Stimulated activated CD4-positive, alpha-beta T cell treated with anti-CD3 and anti-CD28 coated beads, Interleukin-1b, Interleukin-23, amount 100 ng/mL, for 24 hours (primary cell): ENCODE data around the gene TENT4B.
"Not testable (repeated sequence)": the region's sequence is repeated elsewhere in the genome, so short reads cannot be mapped to it uniquely, and the experiment has no call there.

Experiments used
- DNase-seq, 4 experiments: peaks; one replicate each; pipeline ENCODE4 v3.0.0-alpha.2; 2020; ENCODE audit warnings: low read depth in 4 of 4, low spot score in 1 of 4

TENT4B gene

DNA sequence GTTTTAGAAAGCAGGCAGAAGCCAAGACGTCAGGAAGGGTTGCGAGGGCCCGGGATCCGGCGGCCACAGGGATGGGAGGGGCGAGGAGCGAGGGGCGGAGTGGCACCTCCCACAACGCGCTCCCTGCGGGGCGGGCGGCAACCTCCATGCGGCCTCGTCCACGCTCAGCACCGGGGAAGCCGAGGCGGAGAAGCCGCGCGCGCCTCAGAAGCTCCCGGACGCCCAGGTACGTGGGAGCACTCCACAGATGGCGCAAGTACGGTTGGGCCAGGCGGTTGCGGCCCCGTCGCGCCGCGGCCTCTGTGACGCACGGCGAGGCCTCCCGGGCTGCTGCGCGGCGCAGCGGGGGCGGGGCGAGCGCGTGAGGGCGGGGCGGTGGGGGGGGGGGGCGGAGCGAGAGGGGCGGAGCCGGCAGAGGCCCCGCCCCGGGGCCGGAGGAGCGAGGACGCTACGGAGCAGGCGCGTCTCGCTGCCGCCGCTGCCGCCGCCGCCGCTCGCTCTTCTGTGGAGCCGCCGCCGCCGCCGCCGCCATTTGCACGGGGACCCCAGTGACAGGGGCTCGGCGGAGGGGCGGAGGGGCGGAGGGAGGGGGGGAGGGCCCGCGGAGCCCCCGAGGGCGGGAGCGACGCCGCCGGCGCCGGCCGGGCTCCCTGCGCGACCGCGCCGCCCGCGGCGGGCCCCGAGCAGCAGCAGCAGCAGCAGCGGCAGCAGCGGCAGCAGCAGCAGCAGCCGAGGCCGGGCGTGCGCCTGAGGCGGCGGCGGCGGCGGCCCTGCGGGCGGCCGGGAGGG, at the start of gene TENT4B:
TENT4B (plus strand) TSS at position 500 of the 789 bp plus-strand sequence. CDS start 316 bp downstream, outside the sequence.
- peak; percentile 53 to 80 (median 72) for DNase-seq

GRCh38 chr16:50103764-50104163, 49.3 kb upstream of the TENT4B start:
- DNase-seq = no peak

DNA sequence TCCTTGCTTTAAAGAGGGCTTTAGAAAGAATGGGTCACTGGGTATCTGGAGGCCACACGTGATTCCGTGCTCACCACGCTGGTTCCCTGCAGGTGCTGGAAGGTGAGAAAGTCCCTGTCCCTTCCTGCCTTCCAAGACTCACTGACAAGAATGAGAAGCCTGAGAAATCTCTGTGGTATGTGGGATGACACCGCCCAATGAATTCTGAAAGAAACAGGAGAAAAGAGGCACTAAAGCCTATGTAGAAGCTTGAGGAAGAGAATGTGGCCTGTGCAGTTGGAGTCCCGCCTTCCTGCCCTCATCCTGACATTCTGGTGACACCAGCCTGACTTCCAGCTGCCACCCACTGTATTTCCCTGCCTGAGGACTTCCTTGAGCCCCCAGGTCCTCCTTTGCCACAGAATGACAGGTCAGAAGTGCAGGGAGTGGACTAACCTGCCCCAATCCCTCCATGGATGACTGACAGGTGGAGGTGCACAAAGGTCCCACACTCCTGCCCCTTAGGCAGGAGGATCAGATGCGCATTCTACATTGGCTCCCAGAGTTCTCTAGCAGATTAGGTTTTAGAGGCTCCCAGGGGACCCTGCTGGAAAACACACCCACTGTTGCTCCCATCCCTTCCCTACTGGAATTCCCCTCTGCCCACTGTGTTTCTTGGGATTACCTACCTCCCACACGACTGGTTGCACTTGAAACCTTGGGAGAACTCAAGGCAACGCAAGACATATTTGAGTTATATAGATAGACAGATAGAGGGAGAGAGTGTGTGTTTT, 38.6 kb upstream of the TENT4B start:
- DNase-seq = no peak

DNA sequence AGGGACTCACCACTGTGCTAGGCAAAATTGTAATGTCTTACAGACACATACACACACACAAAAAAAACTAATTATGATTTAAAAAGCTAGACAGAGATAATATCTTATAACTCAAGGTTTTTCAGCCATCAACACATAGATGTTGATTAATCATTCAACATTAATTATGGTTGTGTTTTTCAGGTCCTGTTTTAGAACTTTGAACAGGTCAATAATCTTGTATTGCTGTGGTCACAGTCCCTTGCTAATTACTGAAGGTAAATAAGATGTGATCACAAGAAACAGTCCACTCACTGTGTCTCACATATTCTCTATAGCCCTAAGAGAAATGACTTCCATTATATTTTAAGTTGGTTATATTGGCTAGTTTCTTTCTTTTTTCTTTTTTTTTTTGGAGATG, 32.4 kb upstream of the TENT4B start:
- no peak for DNase-seq

- DNase-seq = no peak
Observed at GRCh38 chr16:50121278-50121677, 31.8 kb upstream of the TENT4B start.

- DNase-seq = peak in 1 of 4 experiments; percentile 12
Observed at GRCh38 chr16:50121721-50122445, 31.2 kb upstream of the TENT4B start.

- no peak for DNase-seq
Observed at GRCh38 chr16:50123417-50123816, 29.7 kb upstream of the TENT4B start.

DNA sequence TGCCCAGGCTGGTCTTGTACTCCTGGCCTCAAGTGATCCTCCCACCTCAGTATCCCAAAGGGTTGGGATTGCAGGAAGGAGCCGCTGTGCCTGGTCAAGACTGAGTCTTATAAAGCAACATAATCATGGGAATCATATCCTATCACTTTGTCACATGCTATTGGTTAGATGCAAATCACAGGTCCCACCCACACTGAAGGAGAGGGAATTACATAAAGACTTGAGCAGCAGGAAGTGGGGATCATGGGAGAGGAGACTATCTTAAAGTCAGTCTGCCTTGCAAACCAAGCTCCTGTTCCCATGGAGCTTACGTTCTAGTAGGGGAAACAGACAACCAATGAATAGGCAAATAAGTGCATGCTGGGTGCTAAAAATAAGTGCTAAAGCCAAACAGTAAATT, 28.3 kb upstream of the TENT4B start:
- no peak for DNase-seq

DNA sequence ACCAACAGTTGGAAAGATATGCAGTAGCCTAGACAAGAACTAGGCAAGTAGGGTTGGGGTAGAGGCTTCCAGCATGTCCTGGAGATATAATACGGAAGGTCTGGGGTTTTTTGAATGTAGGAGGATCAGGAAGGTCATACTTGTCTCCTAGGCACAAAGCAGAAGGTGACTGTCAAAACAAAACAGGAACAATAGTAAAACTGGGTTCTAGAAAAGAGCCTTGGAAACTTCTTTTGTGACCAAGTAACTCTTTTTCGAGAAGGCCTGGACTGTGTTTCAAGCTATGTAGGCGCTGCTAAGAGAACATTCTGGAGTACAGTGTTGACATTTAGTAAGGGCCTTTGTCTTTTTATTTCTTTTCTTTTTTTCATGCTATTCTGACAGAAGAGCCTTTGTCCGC, 26.9 kb upstream of the TENT4B start:
- DNase-seq = no peak

DNA sequence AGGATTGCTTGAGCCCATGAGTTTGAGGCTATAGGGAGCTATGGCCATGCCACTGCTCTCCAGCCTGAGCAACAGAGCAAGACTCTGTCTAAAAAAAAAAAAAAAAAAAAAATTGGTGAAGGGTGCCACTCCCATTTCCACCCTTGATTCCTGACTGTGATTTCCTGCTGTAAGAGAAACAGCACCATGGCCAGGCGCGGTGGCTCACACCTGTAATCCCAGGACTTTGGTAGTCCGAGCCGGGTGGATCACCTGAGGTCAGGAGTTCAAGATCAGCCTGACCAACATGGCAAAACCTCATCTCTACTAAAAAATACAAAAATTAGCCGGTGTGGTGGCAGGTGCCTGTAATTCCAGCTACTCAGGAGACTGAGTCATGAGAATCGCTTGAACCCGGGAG, 20.5 kb upstream of the TENT4B start:
- not testable (repeated sequence) for DNase-seq

DNA sequence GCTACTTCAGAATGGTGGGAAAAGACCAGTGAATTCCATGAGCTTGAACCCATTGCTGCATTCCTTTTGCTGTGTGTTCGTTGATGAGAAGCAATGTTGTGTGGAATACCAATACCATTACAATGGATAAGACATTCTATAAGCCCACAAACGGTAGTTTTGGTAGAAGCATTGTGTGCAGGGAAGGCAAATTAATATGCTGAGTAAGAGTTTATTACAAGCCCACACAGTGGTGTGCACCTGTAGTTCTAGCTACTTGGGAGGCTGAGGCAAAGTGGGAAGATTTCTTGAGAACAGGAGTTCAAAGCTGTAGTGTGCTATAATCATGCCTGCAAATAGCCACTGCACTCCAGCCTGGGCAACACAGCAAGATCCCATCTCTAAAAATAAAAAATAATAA, 19.9 kb upstream of the TENT4B start:
- DNase-seq = no peak

DNA sequence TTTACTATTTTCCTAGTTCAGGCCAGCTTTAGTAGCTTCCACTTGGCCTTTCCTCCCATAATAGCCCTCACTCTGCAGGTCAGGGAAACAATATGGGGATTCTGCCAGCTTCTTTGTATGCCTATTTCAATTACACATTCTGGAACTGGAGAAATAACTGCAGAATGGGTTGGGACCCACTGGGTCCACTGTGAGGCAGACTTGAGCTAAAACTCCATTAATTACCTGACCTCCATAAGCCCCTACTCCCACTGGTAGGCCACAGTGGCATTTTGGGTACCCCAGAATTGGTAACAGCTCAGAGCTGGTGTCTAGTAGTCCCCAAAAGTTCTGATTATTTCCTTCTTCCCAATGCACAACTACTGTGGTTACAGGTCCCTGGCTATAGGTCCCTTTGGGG, 16.7 kb upstream of the TENT4B start:
- no peak for DNase-seq

DNA sequence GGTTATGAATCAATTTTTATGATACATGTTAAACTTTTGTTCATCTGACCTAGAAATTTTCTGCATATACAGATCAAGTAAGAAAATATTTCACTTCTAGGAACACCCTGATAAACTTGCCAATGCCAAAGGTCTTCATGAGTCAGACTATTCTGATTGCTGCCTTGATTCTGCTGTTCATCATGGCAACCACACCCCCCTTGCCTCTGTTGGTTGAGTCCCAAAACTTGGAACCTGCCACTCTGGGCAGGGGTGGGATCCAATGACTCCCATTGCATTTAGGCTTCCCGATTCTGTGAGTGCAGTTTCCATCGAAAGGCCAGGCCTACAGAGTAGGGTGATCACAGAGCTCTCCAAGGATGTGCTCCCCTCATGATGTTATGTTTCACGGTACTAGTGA, 15.8 kb upstream of the TENT4B start:
- no peak for DNase-seq

GRCh38 chr16:50139580-50139979, 13.5 kb upstream of the TENT4B start:
- no peak for DNase-seq

DNA sequence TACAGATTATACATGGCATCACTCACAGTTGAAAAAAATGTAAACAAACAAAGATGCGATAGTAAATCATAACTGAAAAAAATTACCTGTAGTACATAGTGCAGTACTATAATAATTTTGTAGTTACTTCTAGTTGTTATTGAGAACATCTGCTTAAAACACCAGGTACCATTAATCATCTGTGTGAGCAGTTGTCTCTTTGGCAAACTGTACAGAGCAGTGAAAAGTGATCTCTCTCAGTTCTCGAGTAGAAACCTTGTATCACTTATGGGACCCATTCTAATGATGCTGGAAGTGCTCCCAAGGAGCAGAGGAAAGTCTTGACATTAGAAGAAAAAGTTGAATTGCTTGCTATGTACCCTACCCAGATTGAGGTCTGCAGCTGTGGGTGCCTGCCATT, 8.9 kb upstream of the TENT4B start:
- DNase-seq = no peak

DNA sequence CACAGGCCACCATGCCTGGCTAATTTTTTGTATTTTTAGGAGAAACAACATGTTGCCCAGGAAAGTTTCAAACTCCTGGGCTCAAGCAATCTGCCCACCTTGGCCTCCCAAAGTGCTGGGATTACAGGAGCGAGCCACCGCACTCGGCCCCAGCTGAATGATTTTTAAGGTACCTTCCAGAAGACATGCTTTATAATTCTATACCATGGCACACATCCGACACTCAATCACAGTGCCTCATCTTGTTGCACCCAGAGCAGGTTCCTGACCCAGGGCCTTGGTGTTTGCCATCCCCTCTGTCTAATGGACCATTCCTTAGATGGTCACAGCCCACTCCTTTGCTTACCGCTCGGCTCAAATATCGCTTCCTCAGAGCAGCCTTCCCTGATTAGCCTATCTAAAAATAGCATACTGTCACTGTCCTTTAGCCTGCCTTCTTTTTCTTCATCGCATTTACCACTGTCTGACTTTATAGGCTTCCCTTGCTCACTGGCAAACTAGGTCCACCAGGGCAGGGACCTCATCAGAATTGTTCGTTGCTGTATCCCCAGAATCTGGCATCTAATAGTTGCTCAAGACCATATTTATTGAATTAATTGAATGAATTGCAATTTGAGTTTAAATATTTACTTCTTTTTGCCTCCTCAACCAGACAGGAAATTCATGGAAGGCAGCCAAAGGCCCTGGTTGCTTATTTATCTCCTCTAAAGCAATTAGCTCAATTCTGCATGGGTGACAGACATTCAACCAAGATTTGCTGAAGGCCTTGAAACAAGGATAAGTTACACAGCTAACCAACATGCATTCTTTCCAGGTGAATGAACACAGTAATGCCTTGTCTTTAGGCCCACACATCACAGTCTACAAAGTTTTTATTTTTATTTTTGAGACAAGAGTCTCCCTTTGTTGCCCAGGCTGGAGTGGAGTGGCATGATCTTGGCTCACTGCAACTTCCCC, 6.3 kb upstream of the TENT4B start:
- DNase-seq = no peak

- DNase-seq = no peak
Observed at GRCh38 chr16:50151322-50151721, 1.8 kb upstream of the TENT4B start.

DNA sequence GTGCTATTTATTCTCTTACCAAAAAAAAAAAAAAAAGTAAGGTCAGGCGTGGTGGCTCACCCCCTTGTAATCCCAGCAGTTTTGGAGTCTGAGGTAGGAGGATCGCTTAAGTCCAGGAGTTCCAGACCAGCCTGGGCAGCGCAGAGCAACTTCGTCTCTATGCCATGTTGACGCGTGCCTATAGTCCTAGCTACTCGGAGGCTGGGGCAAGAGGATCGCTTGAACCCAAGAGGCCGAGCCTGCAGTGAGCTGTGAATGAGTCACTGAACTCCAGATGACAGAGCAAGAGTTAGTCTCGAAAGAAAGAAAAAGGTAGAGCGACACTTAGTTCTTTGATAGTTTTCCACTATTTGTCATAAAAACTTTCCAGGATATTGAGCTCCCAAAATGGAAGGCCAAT, 1.4 kb upstream of the TENT4B start:
- DNase-seq = peak in 1 of 4 experiments; percentile 26

- DNase-seq = peak in 3 of 4 experiments; percentile 33 to 74 (median 60)
Observed at GRCh38 chr16:50152351-50152806, 727 bp upstream of the TENT4B start.

DNA sequence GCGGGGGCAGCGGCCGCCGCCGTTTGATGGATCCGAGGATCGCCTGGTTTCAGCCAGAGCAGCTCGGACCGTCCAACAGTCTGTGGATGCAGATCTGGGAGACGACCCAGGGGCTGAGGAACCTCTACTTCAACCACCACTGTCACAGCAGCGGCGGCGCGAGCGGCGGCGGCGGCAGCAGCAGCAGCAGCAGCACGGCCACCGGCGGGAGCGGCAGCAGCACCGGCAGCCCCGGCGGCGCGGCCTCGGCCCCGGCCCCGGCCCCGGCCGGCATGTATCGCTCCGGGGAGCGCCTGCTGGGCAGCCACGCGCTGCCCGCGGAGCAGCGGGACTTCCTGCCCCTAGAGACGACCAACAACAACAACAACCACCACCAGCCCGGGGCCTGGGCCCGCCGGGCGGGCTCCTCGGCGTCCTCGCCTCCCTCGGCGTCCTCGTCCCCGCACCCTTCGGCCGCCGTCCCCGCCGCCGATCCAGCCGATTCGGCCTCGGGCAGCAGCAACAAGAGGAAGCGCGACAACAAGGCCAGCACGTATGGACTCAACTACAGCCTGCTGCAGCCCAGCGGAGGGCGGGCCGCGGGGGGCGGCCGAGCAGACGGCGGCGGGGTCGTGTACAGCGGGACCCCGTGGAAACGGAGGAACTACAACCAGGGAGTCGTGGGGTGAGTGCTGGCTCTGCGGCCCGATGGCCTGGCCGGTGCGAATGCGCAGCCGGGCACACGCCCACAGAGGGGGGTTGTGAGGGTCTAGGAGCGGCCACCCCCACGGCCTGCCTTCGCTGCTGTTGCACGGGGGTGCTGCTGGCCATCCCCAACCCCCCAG, 702 bp downstream of the TENT4B start:
- peak in 1 of 4 experiments; percentile 17 for DNase-seq
